Astrocyte (in vitro differentiated cells and primary cell): ENCODE results near the gene IGLON5. TPM values are rescaled to one million over a fixed set of nuclear protein-coding genes. Genes with fewer than 3 reads are reported as not detected.

Experiments
- DNase-seq: peaks from one replicate; pipeline ENCODE4 v3.0.0-alpha.2; 2010; ENCODE audit warnings: low read depth
- FAIRE-seq: peaks from 2 replicates; lab custom pipeline; 2011; peaks lifted over from hg19 to GRCh38; lab: Jason Lieb, UNC
- H2AFZ ChIP-seq: 2 replicates; pipeline ENCODE4 v1.6.0; 2012; ENCODE audit warnings: low read depth, low read length, inconsistent platforms
- H3K27ac ChIP-seq: 2 replicates; pipeline ENCODE4 v1.5.1; 2011; ENCODE audit warnings: low read depth, low read length, inconsistent platforms
- H3K27me3 ChIP-seq: 2 replicates; pipeline ENCODE4 v1.6.0; 2011; ENCODE audit warnings: low read length, inconsistent platforms; ENCODE audit not compliant: insufficient read depth
- H3K36me3 ChIP-seq: 2 replicates; pipeline ENCODE4 v1.5.1; 2011; ENCODE audit warnings: low read length, inconsistent platforms; ENCODE audit not compliant: insufficient read depth
- H3K4me1 ChIP-seq: 2 replicates; pipeline ENCODE4 v1.5.1; 2011; ENCODE audit warnings: low read length, inconsistent platforms; ENCODE audit not compliant: insufficient read depth
- H3K4me2 ChIP-seq: 2 replicates; pipeline ENCODE4 v1.6.0; 2012; ENCODE audit warnings: low read length, inconsistent platforms
- H3K4me3 ChIP-seq: 2 replicates; pipeline ENCODE4 v1.5.1; 2011; ENCODE audit warnings: low read depth, mild to moderate bottlenecking, low read length, inconsistent platforms; ENCODE audit not compliant: insufficient read depth
- H3K79me2 ChIP-seq: 2 replicates; pipeline ENCODE4 v1.6.0; 2012; ENCODE audit warnings: mild to moderate bottlenecking, low read length, inconsistent platforms; ENCODE audit not compliant: insufficient read depth
- H3K9ac ChIP-seq: 2 replicates; pipeline ENCODE4 v1.6.0; 2012; ENCODE audit warnings: mild to moderate bottlenecking, low read length, inconsistent platforms
- H3K9me3 ChIP-seq: 2 replicates; pipeline ENCODE4 v1.5.1; 2012; ENCODE audit warnings: low read depth, mild to moderate bottlenecking, low read length, inconsistent platforms; ENCODE audit not compliant: insufficient read depth
- H4K20me1 ChIP-seq: 2 replicates; pipeline ENCODE4 v1.6.0; 2012; ENCODE audit warnings: low read length, inconsistent platforms; ENCODE audit not compliant: insufficient read depth
- H3K27ac Mint-ChIP-seq: one replicate; pipeline ENCODE4 v1.8.0; 2021; ENCODE audit warnings: mild to moderate bottlenecking, mixed read lengths; ENCODE audit not compliant: unreplicated experiment
- H3K27me3 Mint-ChIP-seq: one replicate; pipeline ENCODE4 v1.8.0; 2021; ENCODE audit warnings: low read depth, mixed read lengths; ENCODE audit not compliant: unreplicated experiment
- H3K36me3 Mint-ChIP-seq: one replicate; pipeline ENCODE4 v1.8.0; 2021; ENCODE audit warnings: low read depth, mixed read lengths; ENCODE audit not compliant: unreplicated experiment
- H3K4me1 Mint-ChIP-seq: one replicate; pipeline ENCODE4 v1.8.0; 2021; ENCODE audit warnings: low read depth, mixed read lengths; ENCODE audit not compliant: unreplicated experiment
- H3K4me3 Mint-ChIP-seq: one replicate; pipeline ENCODE4 v1.8.0; 2021; ENCODE audit warnings: mild to moderate bottlenecking, moderate library complexity, mixed read lengths; ENCODE audit not compliant: unreplicated experiment
- H3K9me3 Mint-ChIP-seq: one replicate; pipeline ENCODE4 v1.8.0; 2021; ENCODE audit warnings: mild to moderate bottlenecking, mixed read lengths; ENCODE audit not compliant: unreplicated experiment
- CTCF ChIP-seq: IDR thresholded peaks from 2 replicates; pipeline ENCODE4 v1.5.1; 2011; ENCODE audit warnings: low read depth, mild to moderate bottlenecking, inconsistent platforms, low read length, moderate library complexity; ENCODE audit not compliant: insufficient read depth
- EZH2 ChIP-seq: IDR thresholded peaks from 2 replicates; pipeline ENCODE4 v1.6.1; 2012; ENCODE audit warnings: mild to moderate bottlenecking, low read length, inconsistent platforms; ENCODE audit not compliant: insufficient read depth
- total RNA-seq: library from RNA; stranded (reverse); gene quantifications from 2 replicates; pipeline ENCODE4 v1.2.1, GENCODE V29; 2021

The IGLON5 gene
- total RNA-seq, 1 donor from 2014 or later, result 5.4 TPM

GRCh38 chr19:51319649-51320279 lies 8.3 kb downstream of the IGLON5 start:
- peaks cover 3% of the 10 kb centered on the region for H3K9me3 Mint-ChIP-seq
- peaks cover 33% of the 10 kb centered on the region for H3K27me3 Mint-ChIP-seq
- Histone ChIP-seq H3K4me1 (no peaks in the 10 kb centered on the region), H3K9ac (no peak overlapping the region), H3K4me2 (no peak overlapping the region), H2AFZ (no peak overlapping the region), H4K20me1 (no peaks in the 10 kb centered on the region), H3K9me3 (peaks cover 2% of the 10 kb centered on the region), H3K36me3 (no peaks in the 10 kb centered on the region), H3K4me3 (no peak overlapping the region), H3K79me2 (no peaks in the 10 kb centered on the region), H3K27ac (no peak overlapping the region), H3K27me3 (no peaks in the 10 kb centered on the region)
- H3K4me1 Mint-ChIP-seq, result no peaks in the 10 kb centered on the region
- H3K4me3 Mint-ChIP-seq, result no peak overlapping the region
- H3K36me3 Mint-ChIP-seq, result peaks cover 2% of the 10 kb centered on the region
- no peak overlapping the region for H3K27ac Mint-ChIP-seq
- TF ChIP-seq CTCF (no peak), EZH2 (no peak)
- no peak for DNase-seq
- no peak for FAIRE-seq

GRCh38 chr19:51320280-51320657 lies 8.8 kb downstream of the IGLON5 start:
- Histone ChIP-seq H3K79me2 (no peaks in the 10 kb centered on the region), H3K9me3 (peaks cover 2% of the 10 kb centered on the region), H3K27ac (no peak overlapping the region), H3K9ac (no peak overlapping the region), H3K36me3 (no peaks in the 10 kb centered on the region), H3K4me2 (no peak overlapping the region), H4K20me1 (no peaks in the 10 kb centered on the region), H2AFZ (no peak overlapping the region), H3K4me3 (no peak overlapping the region), H3K4me1 (no peaks in the 10 kb centered on the region), H3K27me3 (no peaks in the 10 kb centered on the region)
- Mint-ChIP-seq H3K4me3 (no peak overlapping the region), H3K9me3 (peaks cover under 1% of the 10 kb centered on the region), H3K27ac (no peak overlapping the region), H3K4me1 (no peaks in the 10 kb centered on the region), H3K27me3 (peaks cover 35% of the 10 kb centered on the region), H3K36me3 (peaks cover 2% of the 10 kb centered on the region)
- no peak for TF ChIP-seq CTCF
- no peak for TF ChIP-seq EZH2
- FAIRE-seq (no peak), DNase-seq (no peak)

- FAIRE-seq (no peak), DNase-seq (no peak)
Measured at GRCh38 chr19:51321799-51322198, 10.4 kb downstream of the IGLON5 start.

More at GRCh38 chr19:51321799-51322198, 10.4 kb downstream of the IGLON5 start:
- H3K27me3 ChIP-seq, result no peaks in the 10 kb centered on the region
- no peaks in the 10 kb centered on the region for H3K36me3 ChIP-seq
- H4K20me1 ChIP-seq, result no peaks in the 10 kb centered on the region
- H3K4me1 Mint-ChIP-seq, result no peaks in the 10 kb centered on the region
- TF ChIP-seq CTCF, result no peak
- TF ChIP-seq EZH2, result no peak
- H3K9me3 Mint-ChIP-seq, result no peaks in the 10 kb centered on the region
- H3K27ac ChIP-seq, result no peak overlapping the region
- no peak overlapping the region for H3K27ac Mint-ChIP-seq
- H3K4me1 ChIP-seq, result no peaks in the 10 kb centered on the region
- no peak overlapping the region for H3K4me3 Mint-ChIP-seq
- H3K9ac ChIP-seq, result no peak overlapping the region
- peaks cover 44% of the 10 kb centered on the region for H3K27me3 Mint-ChIP-seq
- no peaks in the 10 kb centered on the region for H3K79me2 ChIP-seq
- H2AFZ ChIP-seq, result no peak overlapping the region
- H3K9me3 ChIP-seq, result peaks cover 2% of the 10 kb centered on the region
- peaks cover 5% of the 10 kb centered on the region for H3K36me3 Mint-ChIP-seq
- H3K4me2 ChIP-seq, result no peak overlapping the region
- H3K4me3 ChIP-seq, result no peak overlapping the region
